HepG2 (cell line): ENCODE data around the gene GMPPB. TPM values are rescaled to one million over a fixed set of nuclear protein-coding genes. Genes with fewer than 3 reads are reported as not detected.

Experiments
- ERF ChIP-seq: IDR thresholded peaks from 2 replicates; pipeline ENCODE4 v1.6.1; 2018; ENCODE audit warnings: missing biosample characterization, missing genetic modification reagents
- FOXO1 ChIP-seq: sonication (generic); formaldehyde crosslinking; IDR thresholded peaks from 2 replicates; pipeline ENCODE4 v1.4.0; 2020; ENCODE audit warnings: missing genetic modification reagents
- MEF2D ChIP-seq: sonication (generic); formaldehyde crosslinking; IDR thresholded peaks from 2 replicates; pipeline ENCODE4 v1.5.1; 2020; ENCODE audit warnings: mild to moderate bottlenecking, missing genetic modification reagents
- MXI1 ChIP-seq: IDR thresholded peaks from 3 replicates; pipeline ENCODE4 v1.6.1; 2012; ENCODE audit warnings: low read depth, low read length, inconsistent platforms, borderline replicate concordance
- MYPOP ChIP-seq: sonication (generic); formaldehyde crosslinking; IDR thresholded peaks from 2 replicates; pipeline ENCODE4 v1.8.1; 2023; ENCODE audit warnings: mild to moderate bottlenecking, moderate library complexity, missing genetic modification reagents
- NR2F2 ChIP-seq: IDR thresholded peaks from 2 replicates; pipeline ENCODE4 v1.6.1; 2012; ENCODE audit warnings: low read depth, inconsistent platforms, borderline replicate concordance
- PHB2 ChIP-seq: fragments of 450-650 bp; IDR thresholded peaks from 2 replicates; pipeline ENCODE4 v1.6.1; 2018; ENCODE audit not compliant: partially characterized antibody
- PHF8 ChIP-seq: sonication (generic); formaldehyde crosslinking; IDR thresholded peaks from 2 replicates; pipeline ENCODE4 v1.5.0; 2020; ENCODE audit warnings: missing genetic modification reagents
- TBL1XR1 ChIP-seq: fragments of 150-350 bp; IDR thresholded peaks from 2 replicates; pipeline ENCODE4 v1.6.1; 2014; ENCODE audit warnings: borderline replicate concordance, low read length; ENCODE audit not compliant: partially characterized antibody
- TRIM22 ChIP-seq: fragments of 450-650 bp; IDR thresholded peaks from 2 replicates; pipeline ENCODE4 v1.6.1; 2017
- ZBTB10 ChIP-seq: sonication (generic); formaldehyde crosslinking; IDR thresholded peaks from 2 replicates; pipeline ENCODE4 v1.4.0; 2020; ENCODE audit warnings: missing genetic modification reagents, borderline replicate concordance
- ZNF20 ChIP-seq: sonication (generic); formaldehyde crosslinking; IDR thresholded peaks from 2 replicates; pipeline ENCODE4 v1.4.0; 2020; ENCODE audit warnings: mild to moderate bottlenecking, moderate library complexity, missing genetic modification reagents
- ZNF275 ChIP-seq: sonication (generic); formaldehyde crosslinking; IDR thresholded peaks from 2 replicates; pipeline ENCODE4 v1.8.0; 2022; ENCODE audit warnings: missing genetic modification reagents, mild to moderate bottlenecking, inconsistent platforms, borderline replicate concordance
- ZNF3 ChIP-seq: IDR thresholded peaks from 2 replicates; pipeline ENCODE4 v1.7.0; 2017; ENCODE audit warnings: inconsistent platforms
- ZNF451 ChIP-seq: sonication (generic); formaldehyde crosslinking; IDR thresholded peaks from 2 replicates; pipeline ENCODE4 v1.5.0; 2020; ENCODE audit warnings: mild to moderate bottlenecking, missing genetic modification reagents
- ZNF512B ChIP-seq: sonication (generic); formaldehyde crosslinking; IDR thresholded peaks from 2 replicates; pipeline ENCODE4 v1.5.1; 2020; ENCODE audit warnings: missing genetic modification reagents, mild to moderate bottlenecking, borderline replicate concordance
- ZNF550 ChIP-seq: sonication (generic); formaldehyde crosslinking; IDR thresholded peaks from 2 replicates; pipeline ENCODE4 v1.4.0; 2020; ENCODE audit warnings: mild to moderate bottlenecking, missing genetic modification reagents, borderline replicate concordance
- ZNF605 ChIP-seq: sonication (generic); formaldehyde crosslinking; IDR thresholded peaks from 2 replicates; pipeline ENCODE4 v1.8.0; 2022; ENCODE audit warnings: mild to moderate bottlenecking, missing genetic modification reagents
- polyA plus RNA-seq, 8 experiments: library from polyadenylated mRNA; depleted of rRNA in 3 of 8; stranded (reverse) in 7 of 8; unstranded in 1 of 8; fragments of >200 nt; fragmentation: Illumina TruSeq in 4 of 8; extraction: Trizol in 4 of 8; gene quantifications; 2 replicates each; pipeline versions ENCODE4 v1.2.1 to v1.2.3, GENCODE V29; 2011 to 2016; ENCODE audit warnings: low read depth in 4 of 8, missing spikeins in 1 of 8, mixed read lengths in 1 of 8; ENCODE audit not compliant: insufficient read depth in 1 of 8
- total RNA-seq, 5 experiments: library from RNA; depleted of rRNA; stranded (reverse); fragments of >200 nt; fragmentation: Illumina TruSeq; extraction: Trizol; gene quantifications; 2 replicates each; pipeline ENCODE4 v1.2.3, GENCODE V29; 2016; ENCODE audit warnings: low read depth in 1 of 5

GMPPB gene
- total and polyA plus RNA-seq, 2 of the 13 experiments (the other 11 are each of a cell fraction or from before 2014, with no cell fraction given) = 6.5 to 23.1 TPM

- TF ChIP-seq ZNF512B (CRISPR knock-in tag) (no peak), ZNF20 (no peak), ZNF550 (CRISPR knock-in tag) (no peak), MXI1 (no peak), PHF8 (CRISPR knock-in tag) (0 out of 2 replicates have a peak, but pooled peaks have one; percentile 39), TRIM22 (no peak), MYPOP (CRISPR knock-in tag) (no peak), NR2F2 (no peak), ERF (CRISPR knock-in tag) (0 out of 2 replicates have a peak, but pooled peaks have one; percentile 19), ZNF451 (CRISPR knock-in tag) (0 out of 2 replicates have a peak, but pooled peaks have one; percentile 5), PHB2 (no peak), TBL1XR1 (no peak), FOXO1 (CRISPR knock-in tag) (no peak; the same call in 1 of the 2 replicates), ZNF605 (peak; percentile 90), ZNF275 (CRISPR knock-in tag) (no peak), ZNF3 (no peak), MEF2D (CRISPR knock-in tag) (no peak), ZBTB10 (CRISPR knock-in tag) (peak; percentile 51; the same call in 1 of the 2 replicates)
Observed at GRCh38 chr3:49673121-49673714, 50.5 kb downstream of the GMPPB start (continued).
